ENCODE results near the gene SRPK2.

Gene SRPK2

DNA sequence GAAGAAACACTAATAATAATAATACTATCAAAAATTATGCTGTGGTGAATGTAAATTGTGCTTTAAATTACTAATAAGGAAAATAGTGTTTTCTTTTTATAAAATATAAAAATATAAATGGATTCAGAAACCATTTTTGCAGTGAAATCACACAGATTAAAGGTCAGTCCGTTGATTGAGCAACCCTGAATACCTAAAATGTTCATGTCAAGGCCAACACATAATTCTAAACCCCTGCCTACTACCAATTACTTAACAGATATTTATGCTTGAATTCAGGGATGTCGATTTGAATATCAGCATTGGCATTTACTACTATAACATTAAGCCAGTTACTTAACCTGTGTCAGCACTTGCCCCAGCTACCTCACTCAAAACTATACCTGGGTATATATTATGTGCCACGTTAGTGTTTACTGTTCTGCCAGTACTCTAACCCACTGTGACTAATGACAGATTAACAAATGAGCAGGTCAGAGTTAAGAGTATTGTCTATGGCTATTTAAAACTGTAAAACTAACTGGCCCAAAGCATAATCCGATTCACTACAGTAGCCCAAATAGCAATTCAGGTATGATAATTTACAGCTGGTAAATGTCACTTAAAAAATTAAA, 209.7 kb downstream of the SRPK2 start:
- DNase-seq = no peak

DNA sequence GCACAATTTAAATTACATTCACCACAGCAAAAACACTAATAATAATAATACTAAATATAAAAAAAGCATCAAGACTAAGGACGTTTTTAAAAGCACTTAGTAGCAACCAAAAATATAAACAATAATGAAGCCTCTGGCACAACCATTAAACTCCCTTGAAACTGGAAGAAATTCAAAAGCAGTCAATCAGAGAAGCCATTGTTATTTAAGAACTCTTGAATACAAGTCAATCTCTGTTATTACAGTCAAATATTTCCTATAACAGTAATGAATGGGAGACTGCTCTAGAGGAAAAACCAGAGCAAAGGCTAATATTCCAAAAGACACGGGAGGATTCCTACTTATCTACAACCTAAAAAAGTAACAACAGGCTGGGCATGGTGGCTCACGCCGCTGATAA, 210.5 kb downstream of the SRPK2 start:
- no peak for DNase-seq

DNA sequence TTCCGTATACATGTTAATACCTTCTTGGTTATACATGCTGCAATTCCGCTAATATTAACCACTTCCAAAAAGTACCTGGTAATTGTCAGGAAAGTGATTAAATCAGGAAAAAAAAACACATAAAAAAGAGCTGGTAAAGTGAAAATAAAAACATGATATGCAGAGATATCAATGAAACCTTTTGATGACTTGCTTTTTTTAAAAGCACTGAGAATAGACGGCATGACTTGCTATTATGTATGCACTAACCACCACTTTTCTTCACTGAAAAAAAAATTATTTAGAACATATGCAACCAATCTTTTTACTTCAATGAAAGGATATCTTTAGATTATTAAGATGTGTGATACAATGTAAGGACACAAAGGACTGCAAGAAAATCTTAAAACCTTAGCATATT, 211.7 kb downstream of the SRPK2 start:
- no peak for DNase-seq

DNA sequence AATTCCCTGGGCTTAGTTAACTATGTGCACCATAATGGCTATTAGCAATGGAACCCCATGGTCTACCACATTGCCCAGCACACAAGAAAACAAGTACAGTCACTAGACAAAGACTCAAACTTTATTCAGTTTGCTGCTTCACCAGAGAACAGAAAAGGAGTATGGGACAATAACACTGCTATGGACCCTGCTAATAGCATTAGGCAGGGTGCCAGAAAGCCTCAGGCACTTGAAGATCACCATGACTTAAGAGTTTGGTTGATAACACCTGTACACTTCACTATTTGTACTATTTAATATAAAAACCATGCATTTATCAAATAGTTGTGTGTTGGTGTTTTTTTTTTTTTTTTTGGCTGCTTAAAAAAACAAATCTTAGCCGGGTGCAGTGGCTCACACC, 215.1 kb downstream of the SRPK2 start:
- DNase-seq = no peak

DNA sequence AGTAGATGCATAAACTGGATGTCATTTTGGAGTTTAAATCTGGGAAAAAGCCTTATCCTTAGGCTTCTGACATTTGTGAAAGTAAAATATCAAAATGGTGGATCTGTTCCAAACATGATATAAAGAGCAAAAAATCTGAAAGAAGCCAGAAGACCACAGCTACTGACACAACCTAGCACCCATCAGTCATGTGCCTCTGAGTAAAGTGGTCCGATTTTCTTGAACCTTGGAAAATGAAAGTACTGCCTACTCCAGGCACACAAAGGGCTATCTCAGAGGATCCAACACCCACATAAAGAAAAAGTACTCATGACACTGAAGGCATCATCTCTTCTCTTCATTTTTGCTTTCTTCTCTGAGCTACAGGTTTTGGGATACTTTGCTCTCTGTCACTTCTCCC, 224.0 kb downstream of the SRPK2 start:
- no peak for DNase-seq

DNA sequence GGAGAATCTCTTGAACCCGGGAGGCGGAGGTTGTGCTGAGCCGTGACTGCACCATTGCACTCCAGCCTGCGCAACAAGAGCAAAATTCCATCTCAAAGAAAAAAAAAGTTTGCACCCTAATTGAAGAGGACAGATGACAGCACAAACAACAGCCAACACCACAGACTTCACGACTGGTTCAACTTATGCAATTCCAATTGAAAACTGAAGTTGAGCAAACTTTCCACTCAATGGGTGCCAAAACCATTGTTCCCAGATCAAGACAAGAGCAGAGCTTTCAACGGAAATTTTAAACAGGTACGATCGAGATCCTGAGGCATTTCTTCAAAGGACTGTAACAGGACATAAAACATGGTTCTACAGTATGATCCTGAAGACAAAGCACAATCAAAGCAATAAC, 225.0 kb downstream of the SRPK2 start:
- DNase-seq = no peak

DNA sequence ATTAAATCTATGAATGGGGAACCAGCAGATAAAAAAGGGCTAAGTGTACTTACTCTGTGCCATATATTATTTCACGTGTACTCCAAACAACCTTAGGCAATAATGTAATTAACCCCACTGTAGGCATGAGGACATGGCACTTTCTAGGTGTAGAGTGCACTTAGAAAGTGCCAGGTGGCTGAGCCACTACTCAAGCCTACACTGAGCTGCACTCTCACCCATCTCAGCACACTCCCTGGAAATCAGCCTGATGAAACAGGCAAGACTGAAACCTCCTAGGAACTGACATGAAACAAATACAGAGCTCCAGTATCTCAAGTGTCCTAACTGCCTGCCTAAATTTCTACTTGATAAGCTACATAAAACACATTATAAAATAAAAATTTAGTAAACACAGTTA, 227.4 kb downstream of the SRPK2 start:
- DNase-seq = no peak

DNA sequence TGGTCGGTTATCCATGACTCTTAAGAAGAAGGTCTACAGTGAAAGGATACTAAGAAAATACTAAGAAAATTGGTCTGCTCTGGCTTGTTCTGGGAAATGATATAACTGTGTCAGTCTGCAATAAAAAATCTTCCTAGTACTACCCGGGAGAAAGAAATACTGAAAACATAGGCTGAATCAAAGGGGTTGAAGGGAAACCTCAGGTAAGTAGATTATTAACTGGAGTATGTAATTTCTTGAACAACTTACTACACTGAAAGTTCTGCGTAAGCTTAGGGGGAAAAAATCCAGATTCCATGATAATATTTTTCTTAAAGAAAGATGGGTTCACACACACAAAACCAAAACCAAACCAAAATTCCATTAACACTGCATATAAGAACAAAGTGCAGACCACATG, 231.4 kb downstream of the SRPK2 start:
- DNase-seq = no peak

DNA sequence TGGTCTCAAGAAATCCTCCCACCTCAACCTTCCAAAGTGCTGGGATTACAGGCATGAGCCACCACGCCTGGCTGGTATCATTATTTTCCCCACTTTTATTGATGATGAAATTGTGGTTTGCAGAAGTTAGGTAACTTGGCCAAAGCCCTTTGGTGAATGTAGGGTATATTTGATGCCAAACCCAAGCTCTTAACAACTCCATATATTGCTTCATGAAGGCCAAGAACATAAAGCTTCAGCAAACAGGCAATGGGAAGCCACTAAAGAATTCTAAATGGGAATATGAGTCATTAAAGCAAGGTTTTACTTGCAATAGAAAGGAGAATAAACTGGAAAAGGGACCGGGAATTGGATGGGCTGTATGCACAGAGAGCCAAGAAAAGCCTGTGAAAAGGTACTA, 232.0 kb downstream of the SRPK2 start:
- no peak for DNase-seq

DNA sequence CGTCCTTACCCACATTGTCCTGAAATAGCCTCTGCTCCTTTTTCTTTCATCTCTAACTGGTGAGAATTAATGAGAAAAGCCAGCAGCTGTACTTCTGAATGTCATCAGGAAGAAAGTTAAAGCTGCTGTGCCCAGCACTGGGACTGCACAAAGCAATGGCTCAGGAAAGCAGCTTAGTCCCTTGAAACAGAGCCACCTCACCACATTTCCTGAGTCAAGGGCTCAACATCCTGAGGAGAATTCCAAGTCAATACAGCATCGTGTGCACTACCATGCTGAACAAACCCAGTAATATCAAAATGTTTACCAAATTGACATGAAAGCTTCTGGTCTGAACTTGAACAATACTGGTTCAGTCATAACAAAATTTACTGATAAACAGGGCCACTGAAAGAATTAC, 234.6 kb downstream of the SRPK2 start:
- no peak for DNase-seq

DNA sequence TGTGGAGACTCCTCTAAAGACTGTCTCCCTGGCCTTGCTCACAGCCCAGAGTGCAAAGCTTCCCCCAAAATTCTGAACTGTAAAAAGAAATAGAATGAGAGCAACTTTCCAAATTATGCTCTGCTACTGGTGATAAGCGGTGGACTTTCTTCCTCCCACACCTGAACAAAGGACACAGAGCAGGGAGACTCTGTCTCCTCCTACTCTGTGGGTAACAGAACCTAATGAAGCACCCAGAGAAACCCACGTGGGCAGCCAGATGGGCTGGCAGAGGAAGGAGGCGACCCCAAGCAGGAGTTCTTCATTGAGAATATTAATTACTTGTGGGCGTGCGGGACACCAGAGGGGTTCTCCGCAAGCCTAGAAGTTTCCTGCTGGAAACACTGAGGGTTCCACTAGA, 235.2 kb downstream of the SRPK2 start:
- no peak for DNase-seq

DNA sequence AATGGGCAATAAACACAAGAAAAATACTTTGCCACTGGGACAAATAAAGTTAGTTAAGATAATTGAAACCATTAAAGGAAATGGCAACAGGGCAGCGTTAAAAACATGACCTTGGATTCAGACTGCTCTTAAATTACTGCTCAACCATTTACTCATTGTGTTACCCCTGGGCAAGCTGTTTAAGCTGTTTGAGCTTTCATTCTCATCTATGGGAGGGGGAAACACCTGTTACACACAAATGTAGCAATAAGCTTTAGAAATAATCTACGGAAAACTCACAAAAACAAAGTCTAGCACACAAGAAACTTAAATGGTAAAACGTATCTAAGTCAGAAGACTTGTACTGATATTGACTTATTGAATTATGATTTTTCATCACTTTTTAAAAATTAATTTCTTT, 237.6 kb downstream of the SRPK2 start:
- no peak for DNase-seq

DNA sequence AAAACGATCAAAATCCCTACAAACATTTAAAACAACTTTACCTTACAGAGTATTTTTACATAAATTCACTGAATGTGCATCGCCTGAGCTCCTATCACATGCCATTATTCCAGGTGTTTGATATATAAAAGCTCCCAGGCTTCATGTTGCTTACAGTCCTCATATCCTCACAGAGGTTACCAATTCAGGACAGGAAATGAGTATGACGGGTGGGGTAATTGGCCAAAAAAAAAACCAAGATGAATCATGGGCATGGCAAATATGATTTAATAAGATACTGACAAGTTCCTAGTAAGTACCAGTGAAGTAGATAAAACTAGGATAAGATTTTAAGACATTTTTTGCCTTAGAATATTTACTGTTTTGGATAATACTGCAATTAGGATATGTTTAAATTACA, 238.9 kb downstream of the SRPK2 start:
- DNase-seq = no peak

DNA sequence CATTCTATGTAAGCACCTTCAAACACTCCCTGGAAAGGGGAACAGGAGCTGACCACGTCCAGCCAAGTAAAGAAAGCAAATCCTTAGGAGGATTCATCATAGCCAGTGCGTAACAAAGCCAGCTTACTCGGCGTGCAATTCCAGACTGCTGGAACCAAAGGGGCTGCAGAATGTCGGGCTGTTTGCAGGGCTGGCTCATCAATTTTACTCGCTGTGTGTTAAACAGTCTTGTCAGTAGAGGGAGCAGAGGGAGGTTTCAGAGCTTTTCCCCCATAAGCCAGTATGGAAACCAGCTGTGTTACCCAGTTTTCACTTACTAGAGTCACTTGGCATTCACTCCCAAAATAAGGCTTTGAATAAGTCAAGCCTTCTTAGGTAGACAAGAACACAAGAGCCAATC, 247.7 kb downstream of the SRPK2 start:
- no peak for DNase-seq

DNA sequence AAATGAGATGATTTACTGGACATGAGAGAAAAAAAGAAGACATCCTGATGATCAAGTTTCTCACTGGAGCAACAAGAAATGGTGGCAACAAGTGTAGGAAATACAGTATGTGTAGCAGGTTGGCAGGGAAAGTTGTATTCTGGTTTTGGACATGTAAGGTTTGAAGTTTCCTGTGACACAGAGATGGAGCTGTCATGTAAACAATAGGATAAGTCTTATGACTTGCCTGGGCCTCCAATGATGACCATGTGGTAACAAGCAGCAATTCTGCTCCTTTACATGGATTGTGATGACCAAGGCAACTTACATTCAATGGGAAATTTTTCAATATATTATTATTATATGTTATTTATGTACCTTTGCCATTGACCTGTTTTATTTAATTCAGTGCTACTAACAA, 249.3 kb downstream of the SRPK2 start:
- no peak for DNase-seq

DNA sequence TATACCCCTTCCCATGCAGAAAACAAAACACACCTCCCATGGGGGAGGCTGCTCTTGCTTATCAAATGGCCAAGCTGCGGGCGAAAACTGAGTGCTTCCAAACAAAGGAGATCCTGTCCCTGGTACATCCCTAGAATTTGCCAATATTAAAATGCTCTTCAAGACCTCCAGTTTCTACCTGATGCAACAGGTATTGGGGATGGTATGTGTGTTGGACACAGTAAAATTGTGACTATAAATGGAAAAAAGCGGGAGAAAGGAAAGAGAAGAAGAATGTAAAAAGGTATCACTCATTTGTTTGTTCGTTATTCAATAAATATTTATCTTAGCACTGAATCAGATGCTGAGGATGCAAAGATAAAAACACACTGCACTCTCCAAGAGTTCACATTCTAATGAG, 250.8 kb downstream of the SRPK2 start:
- no peak for DNase-seq

DNA sequence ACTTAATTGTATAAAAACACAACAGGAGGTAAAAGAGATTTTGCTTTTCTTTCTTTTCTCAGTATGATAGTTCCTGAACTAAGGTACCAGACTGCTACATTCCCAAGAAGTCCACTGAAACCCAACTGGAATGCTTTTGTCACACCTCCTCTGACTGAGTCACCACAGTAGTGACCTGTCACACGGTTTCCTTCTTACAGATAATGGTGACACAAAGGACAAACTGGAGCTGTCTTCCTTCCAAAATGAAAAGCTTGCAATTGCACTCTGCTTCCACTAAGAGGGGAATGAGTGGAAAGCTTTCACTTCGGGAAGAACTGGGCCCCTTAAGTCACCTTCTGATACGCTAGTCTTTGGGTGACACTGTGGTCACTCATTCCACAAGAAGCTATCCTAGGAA, 252.5 kb downstream of the SRPK2 start:
- DNase-seq = no peak

DNA sequence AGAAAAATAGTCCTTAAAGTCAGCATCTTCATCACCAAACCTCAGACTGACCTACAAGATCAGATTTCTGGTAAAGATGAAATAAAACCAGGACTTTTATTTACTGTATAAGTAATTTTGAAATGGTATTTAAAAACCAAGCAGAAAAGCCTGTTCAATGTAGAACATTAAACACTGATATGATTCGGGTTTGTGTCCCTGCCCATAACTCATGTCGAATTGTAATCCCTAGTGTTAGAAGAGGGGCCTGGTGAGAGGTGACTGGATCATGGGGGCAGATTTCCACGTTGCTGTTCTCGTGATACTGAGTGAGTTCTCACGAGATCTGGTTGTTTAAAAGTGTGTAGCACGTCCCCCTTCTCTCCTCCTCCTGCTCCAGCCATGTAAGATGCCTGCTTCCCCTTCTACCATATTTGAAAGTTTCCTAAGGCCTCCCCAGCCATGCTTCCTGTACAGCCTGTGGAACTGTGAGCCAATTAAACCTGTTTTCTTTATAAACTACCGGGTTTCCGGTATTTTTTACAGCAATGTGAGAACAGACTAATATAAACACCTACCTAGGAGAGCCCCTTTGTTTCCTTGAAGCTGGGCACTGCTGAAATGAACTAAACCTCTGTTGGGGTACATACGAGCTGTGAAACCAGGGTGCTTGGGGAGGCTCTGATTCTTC, 254.6 kb downstream of the SRPK2 start:
- no peak for DNase-seq

DNA sequence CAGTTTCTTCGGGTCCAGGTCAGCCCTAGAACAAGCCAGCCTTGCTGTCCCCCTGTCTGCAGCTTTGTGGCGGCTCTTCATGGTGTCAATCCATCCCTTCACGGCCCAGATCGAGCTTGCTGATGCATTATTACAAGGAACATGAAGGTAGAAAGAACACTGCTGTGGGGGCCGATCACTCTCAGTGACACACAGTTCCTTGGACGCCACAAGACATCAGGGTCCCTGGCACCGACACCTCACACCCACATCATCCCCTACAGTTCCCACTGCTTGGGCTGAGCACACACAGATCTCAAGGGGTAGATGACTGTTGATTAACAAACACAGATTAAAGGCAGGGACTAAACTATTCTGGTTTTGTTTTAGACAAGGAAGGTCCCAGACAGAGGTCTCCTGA, 255.4 kb downstream of the SRPK2 start:
- DNase-seq = no peak

DNA sequence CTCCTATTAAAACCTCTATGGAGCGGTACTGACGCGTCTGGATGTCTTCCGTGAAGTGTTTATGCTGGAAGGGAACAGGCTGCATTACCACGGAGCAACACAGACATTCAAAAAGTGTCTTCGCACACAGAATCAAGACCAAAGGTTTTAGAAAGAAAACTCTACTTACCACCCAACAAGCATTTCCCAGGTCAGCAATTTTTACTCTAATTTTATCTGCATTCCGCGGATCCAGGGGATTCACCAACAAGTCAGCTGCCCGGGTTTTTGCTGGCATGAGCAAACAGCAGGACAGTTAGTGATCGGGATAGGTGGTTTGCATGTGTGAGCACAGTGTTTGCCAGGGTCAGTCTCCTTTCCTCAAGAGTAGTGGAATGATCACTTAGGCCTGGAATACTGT, 255.9 kb downstream of the SRPK2 start:
- DNase-seq = no peak

DNA sequence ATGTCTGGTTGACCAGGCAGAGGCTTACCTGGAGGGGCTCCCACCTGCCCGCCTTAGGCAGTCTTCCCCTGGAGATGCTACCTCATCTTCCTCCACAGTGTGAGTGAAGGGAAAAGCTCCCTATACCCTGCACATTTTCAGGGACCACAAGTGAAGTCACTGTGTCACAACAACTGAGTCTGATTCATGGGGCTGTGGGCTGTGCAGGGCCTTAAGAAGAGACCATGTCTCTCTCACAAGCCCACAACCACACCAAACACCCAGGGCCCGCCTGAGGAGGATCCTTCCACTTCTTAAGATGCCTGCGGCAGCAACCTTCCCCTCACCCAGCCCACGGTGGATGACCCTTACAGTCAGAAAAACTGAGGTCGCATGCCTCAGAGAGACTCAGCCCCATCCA, 256.4 kb downstream of the SRPK2 start:
- no peak for DNase-seq

DNA sequence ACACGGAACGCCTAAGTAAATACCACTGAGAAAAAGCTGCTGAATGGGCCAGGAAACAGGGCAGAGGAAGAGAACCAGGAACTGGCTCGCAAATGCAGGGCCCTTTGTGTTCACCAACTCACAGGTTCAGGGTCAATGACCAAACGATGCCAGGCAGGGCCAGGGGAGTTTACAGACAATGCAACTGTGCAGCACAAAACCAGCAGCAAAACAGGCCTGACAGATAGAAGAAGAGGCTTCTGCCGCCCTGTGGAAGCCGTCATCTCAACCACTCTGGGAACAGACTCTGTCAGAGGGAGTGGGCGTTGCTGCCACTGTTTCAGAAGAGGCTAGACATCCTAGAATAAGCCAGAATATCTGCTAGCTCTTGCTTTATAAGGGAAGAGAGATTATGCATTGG, 256.8 kb downstream of the SRPK2 start:
- DNase-seq = no peak

DNA sequence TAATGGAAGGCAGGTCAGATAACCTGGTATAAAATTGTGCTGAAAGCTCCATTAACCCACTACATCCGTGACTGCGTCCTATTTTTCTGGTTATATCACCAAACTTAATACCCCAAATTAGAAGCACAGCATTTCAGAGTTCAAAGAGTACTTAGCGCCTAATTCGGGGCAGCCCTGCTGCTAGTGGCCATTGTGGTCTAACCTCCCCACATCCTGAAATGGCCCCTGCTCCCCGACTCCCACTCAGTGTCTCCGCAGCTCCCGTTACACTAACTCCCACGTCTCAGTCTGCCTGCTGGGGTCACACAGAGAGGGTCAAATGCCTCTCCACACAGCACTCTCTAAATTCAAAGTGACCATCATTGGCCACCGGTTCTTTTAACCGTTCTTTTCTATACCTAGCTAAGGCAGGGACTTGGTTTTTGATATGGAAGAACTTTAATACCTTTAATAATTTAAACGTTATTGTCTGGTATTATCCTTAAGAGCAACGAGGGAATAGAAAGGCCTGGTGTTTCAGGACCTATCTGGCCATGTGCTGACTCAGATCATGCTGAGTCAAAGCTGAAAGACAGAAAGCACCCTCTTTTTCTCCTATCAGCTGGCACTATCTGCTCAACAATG, 257.6 kb downstream of the SRPK2 start:
- no peak for DNase-seq

DNA sequence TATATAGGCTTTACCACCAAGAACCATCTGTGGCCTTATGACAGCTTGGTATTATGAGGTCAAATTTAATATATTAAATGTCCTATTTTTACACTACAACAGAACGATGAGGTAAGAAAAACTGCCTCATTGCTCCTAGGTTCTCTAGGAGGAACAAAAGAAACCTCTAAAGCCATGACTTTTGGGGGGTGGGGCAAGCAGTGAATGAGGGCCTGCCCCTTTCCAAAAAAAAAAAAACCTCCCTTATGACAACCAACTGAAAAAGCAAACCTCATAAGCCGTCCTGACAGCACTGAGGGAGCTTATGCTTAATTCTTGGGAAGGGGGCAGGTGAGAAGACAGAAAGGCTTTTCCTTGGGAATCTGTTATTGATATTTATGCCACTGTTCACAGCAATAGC, 258.1 kb downstream of the SRPK2 start:
- DNase-seq = no peak

DNA sequence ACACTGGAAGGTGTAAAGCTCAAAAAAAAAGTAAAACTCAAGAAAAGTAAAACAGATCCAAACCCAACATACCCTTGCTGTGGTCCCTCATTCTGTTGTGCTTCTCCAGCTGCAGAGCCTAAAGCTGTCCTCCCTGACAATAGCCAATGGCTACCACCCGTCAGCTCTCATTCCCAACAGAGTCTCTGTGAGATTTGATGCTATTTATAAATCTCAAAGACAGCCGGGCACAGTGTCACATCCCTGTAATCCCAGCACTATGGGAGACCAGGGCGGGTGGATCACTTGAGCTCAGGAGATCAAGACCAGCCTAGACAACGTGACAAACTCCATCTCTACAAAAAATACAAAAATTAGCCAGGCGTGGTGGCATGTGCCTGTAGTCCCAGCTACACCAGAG, 258.7 kb downstream of the SRPK2 start:
- DNase-seq = no peak
